WERI-Rb-1 (cell line): Measurements from ENCODE around the gene RAB26.

Experiments
- DNase-seq: peaks from one replicate; pipeline ENCODE4 v3.0.0-alpha.2; 2020
- H3K27ac ChIP-seq: fragments of 250-450 bp; sonication (Bioruptor Pico); 2 replicates; pipeline ENCODE4 v1.5.1; 2020; ENCODE audit warnings: mild to moderate bottlenecking, moderate library complexity
- H3K27me3 ChIP-seq: fragments of 250-450 bp; sonication (Bioruptor Pico); 2 replicates; pipeline ENCODE4 v1.5.1; 2021; ENCODE audit warnings: mild to moderate bottlenecking, low read depth, moderate library complexity; ENCODE audit not compliant: insufficient read depth, severe bottlenecking
- H3K36me3 ChIP-seq: fragments of 250-450 bp; sonication (Bioruptor Pico); 2 replicates; pipeline ENCODE4 v1.5.1; 2020; ENCODE audit warnings: mild to moderate bottlenecking, moderate library complexity
- H3K4me3 ChIP-seq: 2 replicates; pipeline ENCODE4 v1.5.1; 2011; ENCODE audit warnings: low read depth, mild to moderate bottlenecking, control low read depth, low read length
- H3K9me3 ChIP-seq: fragments of 250-450 bp; sonication (Bioruptor Pico); 2 replicates; pipeline ENCODE4 v1.5.1; 2021; ENCODE audit warnings: mild to moderate bottlenecking, moderate library complexity; ENCODE audit not compliant: severe bottlenecking
- TF ChIP-seq, protein P1 (sequence below): IDR thresholded peaks from 2 replicates; pipeline ENCODE4 v1.5.1; 2011; ENCODE audit warnings: low read depth, mild to moderate bottlenecking, control low read depth, inconsistent platforms, low read length

Gene RAB26

DNA sequence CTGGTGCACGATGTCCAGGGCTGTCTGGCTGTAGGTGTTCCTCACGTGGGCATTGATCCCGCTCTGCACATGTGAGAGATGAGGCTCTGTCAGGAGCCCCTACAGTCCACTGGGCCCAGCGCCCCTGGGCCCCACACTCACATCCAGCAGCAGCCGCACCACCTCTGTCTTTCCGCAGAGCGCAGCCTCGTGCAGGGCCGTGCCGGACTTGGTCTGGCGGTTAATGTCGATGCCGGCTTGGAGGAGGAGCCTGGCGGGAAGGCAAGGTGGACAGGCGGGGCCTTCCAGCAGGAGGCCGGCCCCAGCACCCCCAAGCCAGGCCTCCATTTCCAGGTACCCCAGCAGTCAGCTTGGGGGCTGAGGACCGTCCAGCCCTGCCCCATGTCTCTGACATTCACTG, 38.8 kb downstream of the RAB26 start:
- H3K9me3 ChIP-seq = no peaks in the 10 kb centered on the region
- H3K27me3 ChIP-seq = no peaks in the 10 kb centered on the region
- peaks cover 43% of the 10 kb centered on the region for H3K36me3 ChIP-seq
- DNase-seq = no peak
- no peak overlapping the region for H3K27ac ChIP-seq
- no peak overlapping the region for H3K4me3 ChIP-seq
- TF ChIP-seq, protein P1, sequence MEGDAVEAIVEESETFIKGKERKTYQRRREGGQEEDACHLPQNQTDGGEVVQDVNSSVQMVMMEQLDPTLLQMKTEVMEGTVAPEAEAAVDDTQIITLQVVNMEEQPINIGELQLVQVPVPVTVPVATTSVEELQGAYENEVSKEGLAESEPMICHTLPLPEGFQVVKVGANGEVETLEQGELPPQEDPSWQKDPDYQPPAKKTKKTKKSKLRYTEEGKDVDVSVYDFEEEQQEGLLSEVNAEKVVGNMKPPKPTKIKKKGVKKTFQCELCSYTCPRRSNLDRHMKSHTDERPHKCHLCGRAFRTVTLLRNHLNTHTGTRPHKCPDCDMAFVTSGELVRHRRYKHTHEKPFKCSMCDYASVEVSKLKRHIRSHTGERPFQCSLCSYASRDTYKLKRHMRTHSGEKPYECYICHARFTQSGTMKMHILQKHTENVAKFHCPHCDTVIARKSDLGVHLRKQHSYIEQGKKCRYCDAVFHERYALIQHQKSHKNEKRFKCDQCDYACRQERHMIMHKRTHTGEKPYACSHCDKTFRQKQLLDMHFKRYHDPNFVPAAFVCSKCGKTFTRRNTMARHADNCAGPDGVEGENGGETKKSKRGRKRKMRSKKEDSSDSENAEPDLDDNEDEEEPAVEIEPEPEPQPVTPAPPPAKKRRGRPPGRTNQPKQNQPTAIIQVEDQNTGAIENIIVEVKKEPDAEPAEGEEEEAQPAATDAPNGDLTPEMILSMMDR = no peak

DNA sequence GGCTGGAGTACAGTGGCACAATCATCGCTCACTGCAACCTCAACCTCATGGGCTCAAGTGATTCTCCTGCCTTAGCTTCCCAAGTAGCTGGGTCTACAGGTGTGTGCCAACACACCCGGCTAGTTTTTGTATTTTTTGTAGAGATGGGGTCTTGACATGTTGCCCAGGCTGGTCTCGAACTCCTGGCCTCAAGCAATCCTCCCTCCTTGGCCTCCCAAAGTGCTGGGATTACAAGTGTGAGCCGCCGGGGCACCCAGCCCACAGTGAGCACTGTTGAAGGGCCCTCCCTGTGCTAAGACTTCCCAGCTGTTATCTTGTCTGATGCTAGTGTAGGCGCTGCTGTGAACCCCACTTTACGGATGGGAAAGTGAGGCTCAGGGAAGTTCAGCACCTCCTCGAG, 40.0 kb downstream of the RAB26 start:
- Histone ChIP-seq H3K4me3 (no peak overlapping the region), H3K36me3 (peaks cover 36% of the 10 kb centered on the region), H3K9me3 (no peaks in the 10 kb centered on the region), H3K27ac (no peak overlapping the region), H3K27me3 (no peaks in the 10 kb centered on the region)
- TF ChIP-seq, protein P1 = no peak
- DNase-seq = no peak

DNA sequence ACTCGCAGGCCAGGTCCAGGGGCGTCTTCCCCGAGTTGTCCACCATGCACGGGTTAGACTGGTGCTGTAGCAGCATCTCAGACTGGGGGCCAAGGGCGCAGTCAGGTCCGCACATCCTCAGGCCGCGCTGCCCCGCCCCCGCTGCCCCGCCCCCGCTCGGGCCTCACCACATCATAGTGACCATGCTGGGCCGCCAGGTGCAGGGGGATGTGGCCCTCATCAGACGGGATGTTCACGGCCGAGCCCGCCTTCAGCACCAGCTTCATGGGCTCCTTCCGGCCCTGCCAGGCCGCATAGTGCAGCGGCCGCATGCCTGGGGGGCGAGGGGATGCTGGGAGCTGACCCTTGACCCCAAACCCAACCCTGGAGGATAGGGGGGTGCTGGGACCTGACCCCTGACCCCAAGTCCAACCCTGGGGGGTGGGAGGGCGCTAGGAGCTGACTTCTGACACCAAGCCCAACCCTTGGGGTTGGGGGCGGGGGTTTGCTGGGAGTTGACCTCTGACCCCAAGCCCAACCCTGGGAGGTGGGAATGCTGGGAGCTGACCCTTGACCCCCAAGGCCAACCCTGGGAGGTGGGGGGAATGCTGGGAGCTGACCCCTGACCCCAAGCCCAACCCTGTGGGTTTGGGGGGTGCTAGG, 40.9 kb downstream of the RAB26 start:
- H3K36me3 ChIP-seq = peaks cover 33% of the 10 kb centered on the region
- H3K27me3 ChIP-seq = no peaks in the 10 kb centered on the region
- H3K27ac ChIP-seq = no peak overlapping the region
- H3K9me3 ChIP-seq = no peaks in the 10 kb centered on the region
- H3K4me3 ChIP-seq = no peak overlapping the region
- TF ChIP-seq, protein P1 = no peak
- DNase-seq = no peak

DNA sequence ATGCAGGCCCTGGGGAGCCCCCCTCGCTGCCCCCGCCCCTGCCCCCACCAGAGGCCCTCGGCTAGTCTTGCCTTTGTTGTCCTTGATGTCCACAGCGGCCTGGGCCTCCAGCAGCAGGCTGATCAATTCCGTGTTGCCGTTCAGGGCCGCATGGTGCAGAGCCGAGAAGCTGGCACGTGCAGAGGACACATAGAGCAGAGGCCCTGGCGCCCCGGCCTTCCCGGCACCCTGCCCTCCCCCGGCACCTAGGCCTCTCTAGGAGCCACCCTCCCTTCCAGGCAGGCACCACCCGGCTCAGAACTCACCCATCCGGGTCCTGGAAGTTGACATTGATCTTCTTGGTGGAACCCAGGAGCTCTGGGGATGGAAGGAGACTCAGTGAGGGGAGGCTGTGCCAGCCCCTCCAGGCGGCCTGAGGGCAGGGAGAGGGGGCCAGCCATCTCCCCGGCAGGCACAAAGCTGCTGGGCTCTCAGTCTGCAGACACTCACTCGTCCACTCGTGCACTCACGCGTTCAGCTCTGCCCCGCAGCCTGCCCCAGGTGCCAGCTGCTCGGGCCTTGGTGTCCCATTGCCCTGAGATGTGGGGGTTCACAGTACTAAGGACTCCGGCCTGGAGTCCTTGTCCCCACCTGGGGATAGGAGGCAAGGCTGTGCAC, 41.7 kb downstream of the RAB26 start:
- Histone ChIP-seq H3K4me3 (no peak overlapping the region), H3K27ac (no peak overlapping the region; the same call in 1 of the 2 replicates), H3K27me3 (no peaks in the 10 kb centered on the region), H3K9me3 (no peaks in the 10 kb centered on the region), H3K36me3 (peaks cover 29% of the 10 kb centered on the region)
- TF ChIP-seq, protein P1 = no peak
- no peak for DNase-seq

DNA sequence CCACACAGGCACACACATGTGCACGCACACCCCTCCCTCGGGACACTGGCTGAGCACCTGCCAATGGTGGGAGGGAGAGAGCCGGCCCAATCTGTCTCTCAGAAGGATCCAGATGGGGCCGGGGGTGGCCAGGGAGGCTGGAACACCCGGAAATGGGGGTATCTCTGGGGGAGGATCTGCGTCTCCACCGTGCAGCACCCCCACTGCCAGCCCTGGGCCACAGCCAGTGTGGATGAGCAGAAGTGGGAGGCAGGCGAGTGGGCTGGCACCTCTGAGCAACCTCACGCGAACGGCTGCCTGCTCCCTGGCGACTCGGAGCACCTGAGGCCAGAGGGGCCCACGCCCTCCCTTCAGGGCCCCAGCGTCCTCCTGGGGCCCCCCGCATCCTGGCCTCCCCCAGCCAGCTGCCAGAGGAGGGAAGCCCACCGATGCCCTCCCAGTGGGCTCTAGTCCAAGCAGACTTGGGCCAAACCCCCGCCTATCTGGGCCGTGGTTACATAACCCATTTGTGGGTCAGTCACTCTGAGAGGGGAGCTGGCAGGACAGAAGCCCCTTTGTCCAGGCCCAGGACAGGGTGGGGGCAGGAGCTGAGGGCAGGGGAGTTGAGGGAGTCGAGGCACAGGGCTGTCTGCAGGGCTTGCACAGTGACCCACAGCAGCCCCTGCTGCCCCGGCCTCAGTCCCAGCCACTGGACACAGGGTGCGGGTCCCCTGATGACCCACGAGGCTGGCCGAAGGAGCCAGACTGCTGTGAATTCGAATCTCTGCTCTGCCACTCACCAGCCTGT, 42.4 kb downstream of the RAB26 start:
- Histone ChIP-seq H3K27me3 (no peaks in the 10 kb centered on the region), H3K36me3 (peaks cover 29% of the 10 kb centered on the region), H3K4me3 (no peak overlapping the region), H3K27ac (no peak overlapping the region; the same call in 1 of the 2 replicates), H3K9me3 (no peaks in the 10 kb centered on the region)
- DNase-seq = no peak
- TF ChIP-seq, protein P1 = no peak
